Fibroblast of skin of abdomen (primary cell): Measurements from ENCODE around the gene PCNX3.
"Not testable (repeated sequence)": the region's sequence is repeated elsewhere in the genome, so short reads cannot be mapped to it uniquely, and the experiment has no call there.

Experiments
- DNase-seq: peaks from one replicate; pipeline ENCODE4 v3.0.0-alpha.2; 2013

Gene PCNX3

DNA sequence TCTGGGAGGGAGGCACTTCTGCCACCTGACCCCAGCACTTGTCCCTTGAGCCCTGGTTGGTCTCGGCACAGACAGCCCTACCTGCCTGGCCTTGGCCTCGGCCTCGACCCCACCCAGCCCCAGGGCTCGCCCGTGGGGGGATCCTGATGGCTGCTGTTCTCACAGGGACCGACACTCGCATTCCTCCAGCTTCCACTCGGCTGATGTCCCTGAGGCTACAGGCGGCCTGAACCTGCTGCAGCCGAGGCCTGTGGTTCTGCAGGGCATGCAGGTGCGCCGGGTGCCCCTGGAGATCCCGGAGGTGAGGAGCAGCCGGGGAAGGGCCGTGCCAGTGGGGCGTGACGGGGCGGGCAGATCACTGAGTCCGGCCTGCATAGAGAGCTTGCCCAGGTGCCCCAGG lies 5.1 kb downstream of the PCNX3 start:
- DNase-seq = no peak

GRCh38 chr11:65621460-65621859 lies 5.9 kb downstream of the PCNX3 start:
- no peak for DNase-seq

DNA sequence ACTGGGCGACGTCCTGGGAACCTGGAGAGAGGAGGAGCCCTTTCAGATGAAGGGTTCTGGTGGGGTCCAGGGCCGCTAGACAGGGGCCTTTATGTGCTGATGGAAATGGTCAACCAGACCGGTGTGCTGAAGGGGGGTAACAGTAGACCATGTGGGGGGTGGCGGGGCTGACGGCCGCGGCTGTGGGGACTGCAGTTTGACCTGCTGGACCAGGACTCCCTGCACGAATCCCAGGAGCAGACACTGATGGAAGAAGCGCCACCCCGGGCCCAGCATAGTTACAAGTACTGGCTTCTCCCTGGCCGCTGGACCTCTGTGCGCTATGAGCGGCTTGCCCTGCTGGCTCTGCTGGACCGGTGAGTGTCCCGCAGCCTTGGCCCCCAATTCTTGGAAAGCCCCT lies 6.4 kb downstream of the PCNX3 start:
- DNase-seq = no peak

DNA sequence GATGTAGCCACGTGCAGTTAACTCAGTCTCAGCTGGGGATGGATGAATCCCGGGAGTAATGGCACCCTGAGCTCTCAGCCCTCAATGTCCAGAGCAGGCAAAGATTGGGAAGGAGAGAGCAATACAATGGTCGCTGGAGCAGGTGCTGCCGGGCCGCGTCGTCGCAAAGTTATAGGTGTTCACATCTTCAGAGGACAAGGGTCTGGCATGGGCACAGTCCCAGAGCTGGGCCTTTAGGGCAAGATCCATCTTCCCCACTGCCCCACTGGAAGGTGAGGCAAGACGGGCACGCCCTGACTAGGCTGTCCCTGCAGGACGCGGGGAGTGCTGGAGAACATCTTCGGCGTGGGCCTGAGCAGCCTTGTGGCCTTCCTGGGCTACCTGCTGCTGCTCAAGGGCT lies 7.6 kb downstream of the PCNX3 start:
- DNase-seq = no peak

DNA sequence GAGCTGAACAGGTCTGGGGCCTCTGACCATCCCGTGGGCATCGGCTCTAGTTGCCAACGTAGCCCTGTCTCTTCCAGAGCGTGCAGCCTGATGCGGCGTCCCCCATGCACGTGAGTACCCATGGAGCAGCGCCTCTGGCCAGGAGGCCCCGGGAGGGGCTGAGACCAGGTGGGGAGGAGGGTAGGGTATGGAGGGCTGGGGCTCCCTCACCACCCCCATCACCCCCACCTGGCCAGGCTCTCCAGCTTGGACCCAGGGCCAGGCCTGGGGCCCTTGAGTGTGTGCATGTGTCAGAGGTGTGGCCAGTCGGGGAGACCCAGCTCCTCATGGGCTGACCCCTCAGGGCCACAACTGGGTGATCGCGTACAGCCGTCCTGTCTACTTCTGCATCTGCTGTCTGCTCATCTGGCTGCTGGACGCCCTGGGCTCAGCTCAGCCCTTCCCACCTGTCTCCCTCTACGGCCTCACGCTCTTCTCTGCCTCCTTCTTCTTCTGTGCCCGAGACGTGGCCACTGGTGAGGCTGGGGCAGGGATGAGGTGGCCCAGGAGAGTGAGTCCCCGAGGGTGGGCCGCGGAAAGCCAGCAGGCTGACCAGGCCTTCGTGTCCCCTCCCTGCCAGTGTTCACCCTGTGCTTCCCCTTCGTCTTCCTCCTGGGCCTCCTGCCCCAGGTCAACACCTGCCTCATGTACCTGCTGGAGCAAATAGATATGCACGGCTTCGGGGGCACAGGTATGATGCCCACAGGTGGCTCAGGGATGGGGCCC lies 8.5 kb downstream of the PCNX3 start:
- DNase-seq = no peak

DNA sequence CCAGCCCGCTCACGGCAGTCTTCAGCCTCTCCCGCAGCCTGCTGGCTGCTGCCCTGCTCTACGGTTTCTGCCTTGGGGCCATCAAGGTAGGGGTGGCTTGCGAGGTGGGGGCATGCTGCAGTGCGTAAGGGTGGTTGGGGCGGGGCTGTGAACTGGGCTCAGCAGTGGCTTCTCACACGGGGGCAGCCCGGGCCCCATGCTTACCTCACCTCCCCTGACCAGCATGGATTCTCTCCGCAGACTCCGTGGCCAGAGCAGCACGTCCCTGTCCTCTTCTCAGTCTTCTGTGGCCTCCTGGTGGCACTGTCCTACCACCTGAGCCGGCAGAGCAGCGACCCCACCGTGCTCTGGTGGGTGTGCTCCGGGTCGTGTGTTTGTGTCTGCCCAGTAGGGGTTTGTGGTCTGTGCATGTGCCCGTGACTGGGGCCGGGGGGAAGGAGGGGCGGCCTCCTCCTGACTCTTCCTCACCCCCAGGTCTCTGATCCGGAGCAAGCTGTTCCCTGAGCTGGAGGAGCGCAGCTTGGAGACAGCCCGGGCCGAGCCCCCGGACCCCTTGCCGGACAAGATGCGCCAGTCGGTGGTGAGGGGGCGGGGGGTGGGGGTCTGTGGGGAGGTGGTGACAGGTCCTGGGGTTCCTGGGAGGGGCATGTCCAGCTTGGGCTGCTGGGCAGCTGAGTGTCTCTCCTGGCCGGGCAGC lies 9.5 kb downstream of the PCNX3 start:
- DNase-seq = no peak

DNA sequence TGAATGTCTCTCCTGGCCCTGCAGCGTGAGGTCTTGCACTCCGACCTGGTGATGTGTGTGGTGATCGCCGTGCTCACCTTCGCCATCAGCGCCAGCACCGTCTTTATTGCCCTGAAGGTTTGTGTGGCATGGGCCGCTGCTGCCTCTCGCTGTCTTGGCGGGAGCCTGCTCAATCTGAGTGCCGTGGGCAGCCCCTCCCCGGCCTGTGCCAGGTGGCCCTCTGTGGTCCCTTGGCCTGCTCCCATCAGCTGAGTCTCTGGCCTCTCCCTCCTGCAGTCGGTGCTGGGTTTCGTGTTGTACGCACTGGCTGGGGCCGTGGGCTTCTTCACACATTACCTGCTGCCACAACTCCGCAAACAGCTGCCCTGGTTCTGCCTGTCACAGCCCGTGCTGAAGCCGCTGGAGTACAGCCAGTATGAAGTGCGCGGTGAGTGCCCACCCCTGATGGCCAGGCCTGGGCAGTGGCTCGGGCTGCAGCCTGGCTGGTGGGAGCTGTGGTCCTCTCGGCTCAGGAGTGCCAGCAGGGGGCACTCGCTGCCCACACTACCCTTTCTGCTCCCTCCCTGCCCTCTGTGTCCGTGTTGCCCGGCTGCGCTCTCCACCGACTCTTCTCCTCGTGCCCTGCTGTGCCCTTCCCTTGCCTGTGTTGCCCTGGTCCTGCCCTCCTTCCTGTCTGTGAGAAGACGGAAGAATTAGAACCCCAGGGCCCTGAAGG lies 10.2 kb downstream of the PCNX3 start:
- no peak for DNase-seq

GRCh38 chr11:65627202-65627601 lies 11.6 kb downstream of the PCNX3 start:
- DNase-seq = no peak

- no peak for DNase-seq
These were observed 14.0 kb downstream of the PCNX3 start for GRCh38 chr11:65629579-65629978.

DNA sequence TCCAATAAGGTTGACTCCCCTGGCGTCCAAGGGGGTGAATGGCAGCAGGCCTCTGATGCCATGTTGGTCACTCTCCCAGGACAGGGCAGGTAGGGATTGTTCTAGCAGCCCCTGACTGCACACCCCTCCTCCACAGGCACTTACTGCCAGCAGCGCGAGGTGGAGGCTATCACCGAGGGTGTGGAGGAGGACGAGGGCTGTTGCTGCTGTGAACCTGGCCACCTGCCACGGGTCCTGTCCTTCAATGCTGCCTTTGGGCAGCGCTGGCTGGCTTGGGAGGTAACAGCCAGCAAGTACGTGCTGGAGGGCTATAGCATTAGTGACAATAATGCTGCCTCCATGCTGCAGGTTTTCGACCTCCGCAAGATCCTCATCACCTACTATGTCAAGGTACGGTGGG lies 14.6 kb downstream of the PCNX3 start:
- no peak for DNase-seq

- DNase-seq = no peak
These were observed 18.0 kb downstream of the PCNX3 start for GRCh38 chr11:65633390-65634108.

GRCh38 chr11:65634109-65634436 lies 18.5 kb downstream of the PCNX3 start:
- DNase-seq = no peak

- no peak for DNase-seq
These were observed 18.9 kb downstream of the PCNX3 start for GRCh38 chr11:65634440-65634839.

DNA sequence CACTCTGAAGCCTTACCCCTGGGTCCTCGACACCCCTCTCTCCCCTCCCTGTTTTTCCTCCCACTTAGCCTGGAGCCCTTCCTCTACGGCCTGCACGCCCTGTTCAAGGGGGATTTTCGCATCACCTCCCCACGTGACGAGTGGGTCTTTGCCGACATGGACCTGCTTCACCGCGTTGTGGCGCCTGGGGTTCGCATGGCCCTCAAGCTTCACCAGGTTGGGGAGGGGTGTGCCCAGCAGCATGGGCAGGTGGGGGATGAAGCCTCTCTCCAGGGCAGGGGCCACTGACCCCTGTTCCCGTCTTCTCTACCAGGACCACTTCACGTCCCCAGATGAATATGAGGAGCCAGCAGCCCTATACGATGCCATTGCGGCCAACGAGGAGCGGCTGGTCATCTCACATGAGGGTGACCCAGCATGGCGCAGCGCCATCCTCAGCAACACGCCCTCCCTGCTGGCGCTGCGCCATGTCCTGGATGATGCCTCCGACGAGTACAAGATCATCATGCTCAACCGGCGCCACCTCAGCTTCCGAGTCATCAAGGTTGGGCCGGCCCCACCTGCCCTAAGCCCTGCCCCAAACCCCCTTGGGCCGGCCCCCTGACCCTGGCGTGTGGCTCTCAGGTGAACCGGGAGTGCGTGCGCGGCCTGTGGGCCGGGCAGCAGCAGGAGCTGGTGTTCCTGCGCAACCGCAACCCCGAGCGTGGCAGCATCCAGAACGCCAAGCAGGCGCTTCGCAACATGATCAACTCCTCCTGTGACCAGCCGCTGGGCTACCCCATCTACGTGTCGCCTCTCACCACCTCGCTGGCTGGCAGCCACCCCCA lies 19.5 kb downstream of the PCNX3 start:
- DNase-seq = no peak

DNA sequence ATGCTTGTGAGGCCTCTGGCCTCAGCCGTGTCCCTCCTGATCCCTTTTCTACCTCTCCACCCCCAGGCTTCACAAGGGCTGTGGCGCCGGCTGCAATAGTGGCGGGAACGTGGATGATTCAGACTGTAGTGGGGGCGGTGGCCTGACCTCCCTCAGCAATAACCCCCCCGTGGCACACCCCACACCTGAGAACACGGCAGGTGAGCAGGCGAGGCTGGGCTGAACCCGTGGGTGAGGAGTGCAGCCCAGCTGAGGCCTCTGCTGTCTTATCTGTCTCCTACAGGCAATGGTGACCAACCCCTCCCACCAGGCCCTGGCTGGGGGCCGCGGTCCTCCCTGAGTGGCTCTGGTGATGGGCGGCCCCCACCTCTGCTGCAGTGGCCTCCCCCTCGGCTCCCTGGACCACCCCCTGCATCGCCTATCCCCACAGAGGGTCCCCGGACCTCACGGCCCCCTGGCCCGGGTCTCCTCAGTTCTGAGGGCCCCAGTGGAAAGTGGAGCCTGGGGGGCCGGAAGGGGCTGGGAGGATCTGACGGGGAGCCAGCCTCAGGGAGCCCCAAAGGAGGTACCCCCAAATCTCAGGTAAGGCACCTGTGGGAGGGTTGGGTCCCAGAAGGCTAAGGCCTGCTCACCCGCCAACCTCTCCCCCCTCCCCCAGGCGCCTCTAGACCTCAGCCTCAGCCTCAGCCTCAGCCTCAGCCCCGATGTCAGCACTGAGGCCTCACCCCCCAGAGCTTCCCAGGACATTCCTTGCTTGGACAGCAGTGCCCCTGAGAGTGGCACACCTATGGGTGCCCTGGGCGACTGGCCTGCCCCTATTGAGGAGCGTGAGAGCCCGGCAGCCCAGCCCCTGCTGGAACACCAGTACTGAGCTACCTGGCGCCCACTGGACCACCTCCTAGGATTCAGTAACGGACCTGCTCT lies 20.8 kb downstream of the PCNX3 start:
- DNase-seq = no peak

- no peak for DNase-seq
These were observed 21.5 kb downstream of the PCNX3 start for GRCh38 chr11:65637032-65637557.

DNA sequence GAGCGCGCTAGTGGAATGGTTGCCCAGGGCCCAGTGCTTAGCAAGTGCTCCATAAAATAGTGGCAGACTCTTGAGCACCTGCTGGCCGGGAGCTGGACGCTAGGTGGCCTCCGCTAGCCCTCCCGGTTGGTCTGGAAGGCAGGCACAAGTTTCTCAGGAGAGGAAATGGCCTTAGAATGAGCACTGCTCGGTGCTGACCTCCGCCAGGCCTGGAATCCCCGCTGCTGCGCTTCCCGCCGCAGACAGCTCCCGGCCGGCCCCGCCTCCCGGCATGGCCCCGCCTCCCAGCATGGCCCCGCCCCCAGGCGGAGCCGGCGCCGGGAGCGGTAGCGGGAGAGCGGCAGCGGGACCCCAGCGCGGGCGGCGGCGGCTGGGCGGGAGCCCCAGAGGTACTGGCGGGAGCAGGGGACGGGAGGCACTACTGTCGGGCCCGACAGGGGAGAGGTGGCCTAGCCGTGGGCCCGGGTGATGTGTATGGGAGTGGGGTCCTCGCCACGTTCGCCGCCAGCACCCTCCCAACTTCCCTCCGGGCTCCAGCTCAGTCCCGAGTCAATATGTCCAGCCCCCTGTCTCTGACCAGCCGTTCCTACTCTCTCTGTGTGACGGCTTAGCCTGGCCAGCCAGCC lies 22.3 kb downstream of the PCNX3 start, which contains the start of gene SIPA1:
SIPA1 (plus strand) TSS at position 308 of the 626 bp plus-strand sequence. CDS start 2,821 bp downstream, outside the sequence.
- DNase-seq = peak; percentile 74

DNA sequence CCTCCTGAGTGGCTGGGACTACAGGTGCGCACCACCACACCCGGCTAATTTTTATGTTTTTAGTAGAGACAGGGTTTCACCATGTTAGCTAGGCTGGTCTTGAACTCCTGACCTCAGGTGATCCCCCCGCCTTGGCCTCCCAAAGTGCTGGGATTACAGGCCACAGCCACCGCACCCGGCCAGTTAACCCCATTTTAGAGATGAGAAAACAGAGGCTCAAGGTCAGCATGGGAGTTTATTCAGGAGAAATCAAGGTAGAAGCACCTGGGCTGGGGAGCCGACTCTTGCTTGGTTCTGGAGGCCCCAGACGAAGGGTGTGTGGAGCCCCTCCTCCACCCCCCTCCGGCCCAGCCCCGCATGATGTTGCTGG lies 23.6 kb downstream of the PCNX3 start:
- not testable (repeated sequence) for DNase-seq

DNA sequence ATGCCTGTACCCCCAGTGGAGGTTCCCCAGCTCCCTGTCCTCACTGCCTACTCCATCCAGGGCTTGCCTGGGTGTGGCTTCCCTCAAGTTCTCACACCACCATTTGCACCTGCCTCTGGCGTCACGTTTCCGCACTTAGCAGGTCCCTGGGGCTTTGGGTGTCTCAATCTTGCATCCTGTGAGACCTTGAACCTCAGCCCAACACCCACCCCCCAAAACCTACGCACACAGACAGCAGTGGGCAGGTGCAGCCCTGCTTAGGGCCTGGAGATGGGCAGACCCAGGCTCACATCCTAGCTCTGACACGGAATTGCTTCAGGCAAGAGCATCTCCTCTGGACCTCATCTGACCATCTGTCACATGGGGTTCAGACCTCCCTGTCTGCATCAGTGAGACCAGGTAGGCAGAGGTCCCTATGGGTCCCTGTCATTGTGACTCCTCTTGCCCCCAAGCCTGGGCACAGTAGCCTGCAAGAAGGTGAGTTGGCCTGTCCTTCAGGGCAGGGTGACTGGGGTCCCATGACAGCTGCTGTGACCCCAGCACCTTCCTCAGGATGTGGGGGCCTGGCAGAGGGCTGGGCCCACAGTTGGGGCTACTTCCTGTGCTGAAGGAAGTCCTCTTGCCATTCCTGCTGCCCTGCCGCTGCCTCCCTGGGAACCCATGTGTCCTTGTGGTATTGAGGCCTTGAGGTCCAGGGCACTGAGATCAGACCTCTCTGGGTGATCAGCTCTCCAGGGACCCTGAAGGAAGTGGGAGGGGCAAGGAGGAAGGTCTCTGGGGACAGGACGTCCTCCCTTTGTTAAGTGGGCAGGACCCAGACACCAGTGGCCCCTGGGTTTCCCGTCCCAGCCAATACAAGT lies 24.3 kb downstream of the PCNX3 start:
- DNase-seq = no peak
